ENCODE data around the gene CRYGN.

DNA sequence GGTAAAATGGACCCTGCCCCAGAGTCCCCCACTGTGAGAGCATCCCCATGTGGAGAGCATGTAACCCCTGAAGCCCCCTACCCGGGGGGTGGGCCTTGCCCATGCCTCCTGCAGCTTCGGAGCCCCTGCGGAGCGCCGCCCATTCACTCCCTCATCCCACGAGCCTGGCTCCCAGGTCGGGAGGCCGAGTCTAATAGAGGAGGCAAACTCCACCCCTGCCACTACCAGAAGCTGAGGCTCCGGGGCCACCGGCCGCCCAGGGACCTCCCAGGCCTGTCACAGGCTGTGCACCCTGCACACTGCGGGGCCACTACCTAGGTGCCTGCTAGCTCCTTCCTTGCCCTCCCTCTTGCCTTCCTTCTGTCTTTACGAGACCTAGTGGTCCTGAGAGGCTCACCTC, 47.5 kb downstream of the CRYGN start:
- TF ChIP-seq, protein P1, sequence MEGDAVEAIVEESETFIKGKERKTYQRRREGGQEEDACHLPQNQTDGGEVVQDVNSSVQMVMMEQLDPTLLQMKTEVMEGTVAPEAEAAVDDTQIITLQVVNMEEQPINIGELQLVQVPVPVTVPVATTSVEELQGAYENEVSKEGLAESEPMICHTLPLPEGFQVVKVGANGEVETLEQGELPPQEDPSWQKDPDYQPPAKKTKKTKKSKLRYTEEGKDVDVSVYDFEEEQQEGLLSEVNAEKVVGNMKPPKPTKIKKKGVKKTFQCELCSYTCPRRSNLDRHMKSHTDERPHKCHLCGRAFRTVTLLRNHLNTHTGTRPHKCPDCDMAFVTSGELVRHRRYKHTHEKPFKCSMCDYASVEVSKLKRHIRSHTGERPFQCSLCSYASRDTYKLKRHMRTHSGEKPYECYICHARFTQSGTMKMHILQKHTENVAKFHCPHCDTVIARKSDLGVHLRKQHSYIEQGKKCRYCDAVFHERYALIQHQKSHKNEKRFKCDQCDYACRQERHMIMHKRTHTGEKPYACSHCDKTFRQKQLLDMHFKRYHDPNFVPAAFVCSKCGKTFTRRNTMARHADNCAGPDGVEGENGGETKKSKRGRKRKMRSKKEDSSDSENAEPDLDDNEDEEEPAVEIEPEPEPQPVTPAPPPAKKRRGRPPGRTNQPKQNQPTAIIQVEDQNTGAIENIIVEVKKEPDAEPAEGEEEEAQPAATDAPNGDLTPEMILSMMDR (IDR thresholded peaks at IDR 0.05) = no peak
- no peak for TF ChIP-seq POLR2A (IDR thresholded peaks at IDR 0.05)
